SIG-M5 treated with dmso at 0.1 percent for 504 hours (cell line): ENCODE data around the gene PLEKHA3.

Source experiments
- DNase-seq: peaks from one replicate; lab custom pipeline; 2025; ENCODE audit not compliant: unreplicated experiment; lab: John Stamatoyannopoulos, UW

The PLEKHA3 gene

DNA sequence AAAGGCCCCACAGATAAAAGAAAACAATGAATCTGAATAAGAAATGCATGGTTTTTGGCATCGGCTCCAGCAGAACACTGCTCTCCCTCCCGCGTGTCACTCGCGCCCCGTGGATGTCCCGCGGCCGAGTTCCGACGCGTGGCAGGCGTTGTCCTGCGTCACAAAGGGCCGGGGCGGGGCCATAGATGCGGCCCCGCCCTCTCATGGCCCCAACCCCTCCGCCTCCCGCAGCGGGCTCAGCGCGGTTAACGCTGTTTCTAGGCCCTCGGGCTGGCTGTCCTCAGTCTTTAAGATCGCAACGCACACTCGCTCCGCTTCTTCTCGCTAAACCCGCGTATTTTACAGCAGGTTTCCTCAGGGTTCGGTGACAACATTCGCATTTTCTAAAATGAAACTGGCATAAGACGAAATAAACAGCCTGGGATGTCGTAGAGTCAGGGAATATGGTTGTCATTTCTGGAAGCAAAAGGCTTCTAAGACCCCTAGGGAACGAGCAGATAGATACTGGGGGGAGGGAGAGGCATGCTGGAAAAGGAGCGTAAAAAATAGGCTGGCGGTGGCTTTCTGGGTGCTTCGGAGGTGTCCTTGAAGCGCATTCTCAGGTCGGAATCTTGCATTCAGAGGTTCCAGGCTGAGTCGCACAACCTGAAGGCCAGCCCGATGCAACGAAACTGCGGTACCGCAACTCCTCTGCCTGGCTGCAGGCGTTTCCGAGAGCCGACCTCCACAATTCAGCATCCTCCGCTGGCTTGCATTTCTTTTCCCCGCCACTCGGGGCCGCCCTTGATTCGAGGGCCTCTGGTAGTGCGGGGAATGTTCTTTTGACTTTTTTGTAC is 1.6 kb upstream of the PLEKHA3 start, which contains the start of gene FKBP7:
Gene FKBP7 (minus strand): TSS at position 162 of the 836 bp plus-strand sequence. CDS start 101 bp downstream, at position 61.
- peak; percentile 89 for DNase-seq

DNA sequence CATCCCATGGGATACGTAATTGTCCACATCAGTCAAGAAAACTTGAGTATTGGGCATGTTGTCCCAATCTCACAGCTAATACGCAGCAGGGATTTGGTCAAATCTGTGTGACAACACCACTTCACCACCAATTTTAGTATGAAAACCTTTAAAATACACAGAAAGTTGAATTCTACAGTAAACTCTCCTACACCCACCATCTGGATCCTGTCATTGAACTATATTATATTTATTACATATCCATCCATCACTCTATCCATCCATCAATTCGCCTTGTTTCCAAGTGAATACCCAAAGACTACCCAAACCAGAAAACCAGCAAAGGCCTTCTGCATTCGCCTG is 1.0 kb upstream of the PLEKHA3 start:
- DNase-seq = peak; percentile 53

DNA sequence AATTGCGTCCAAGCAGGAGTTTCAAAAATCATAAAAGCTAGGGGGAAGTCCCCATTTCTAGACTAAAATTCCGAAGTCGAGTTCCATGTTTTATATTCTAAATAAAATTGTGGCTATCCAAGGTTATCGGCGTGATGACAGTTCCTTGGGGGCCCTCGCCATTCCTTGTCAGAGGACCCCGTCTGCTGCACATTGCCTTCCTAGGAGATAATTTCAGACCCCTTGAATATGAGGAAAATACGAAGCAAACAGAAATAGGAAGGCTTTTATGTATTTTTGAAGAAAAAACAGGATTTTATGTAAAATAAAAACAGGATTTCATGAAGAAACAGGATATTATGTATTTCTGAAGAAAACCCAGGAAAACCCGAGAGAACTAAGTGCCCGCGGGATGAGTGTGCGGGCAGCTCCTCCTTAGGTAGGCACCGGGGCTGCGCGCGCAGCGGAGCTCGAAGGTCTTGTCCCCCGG is 465 bp upstream of the PLEKHA3 start:
- DNase-seq = peak; percentile 44

DNA sequence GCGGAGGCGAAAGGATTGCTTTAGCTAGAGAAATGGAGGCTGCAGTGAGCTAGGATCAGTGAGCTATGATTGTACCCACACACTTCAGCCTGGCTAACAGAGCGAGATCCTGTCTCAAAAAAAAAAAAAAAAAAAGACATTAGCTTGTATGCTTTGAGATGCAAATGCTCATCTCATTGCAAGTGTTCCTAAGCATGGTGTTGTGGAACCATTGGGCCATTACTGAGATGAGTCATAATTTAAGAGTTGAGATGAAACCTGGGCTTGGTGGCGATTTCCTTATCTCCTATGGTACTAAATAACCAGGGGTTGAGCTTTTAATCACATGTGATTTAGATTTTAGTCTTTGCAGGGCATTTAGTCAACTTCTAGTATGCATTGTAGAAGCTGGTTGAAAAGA is 2.2 kb downstream of the PLEKHA3 start:
- no peak for DNase-seq

DNA sequence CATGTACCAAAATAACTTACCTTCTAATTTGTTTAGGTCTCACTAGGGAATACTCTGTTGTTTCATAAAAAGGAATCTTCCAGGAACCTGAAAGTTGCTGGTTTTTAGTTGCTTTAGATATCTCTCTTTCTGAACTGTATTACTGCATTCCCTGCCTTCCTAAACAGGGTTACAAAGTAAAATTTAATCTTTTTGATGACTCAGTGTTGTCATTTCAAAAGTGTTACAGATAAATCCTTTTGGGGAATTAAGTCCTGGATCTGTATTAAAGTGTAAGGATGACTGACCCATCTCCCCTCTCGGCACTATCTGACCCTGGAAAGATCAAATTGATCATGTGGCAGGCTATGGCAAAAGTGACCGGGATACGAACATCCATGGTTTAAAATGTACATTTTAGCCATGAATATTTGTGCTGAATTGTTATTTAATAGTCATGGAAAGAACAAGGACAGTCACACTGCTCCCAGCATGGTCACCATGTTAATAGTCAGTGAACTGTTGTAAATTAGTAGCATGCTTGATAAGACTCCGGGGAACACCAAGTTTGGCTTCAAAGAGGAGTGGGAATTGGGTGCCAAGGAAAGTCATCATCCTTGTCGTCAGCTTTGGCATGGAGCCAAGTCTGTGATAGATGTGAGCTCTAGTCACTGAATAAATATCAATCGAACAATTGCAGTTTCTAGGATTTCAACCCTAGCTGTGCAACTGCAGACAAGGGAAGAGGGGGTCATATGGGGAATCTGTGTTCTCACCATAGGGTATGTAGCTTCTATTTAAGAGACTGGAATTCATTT is 4.2 kb downstream of the PLEKHA3 start:
- no peak for DNase-seq

DNA sequence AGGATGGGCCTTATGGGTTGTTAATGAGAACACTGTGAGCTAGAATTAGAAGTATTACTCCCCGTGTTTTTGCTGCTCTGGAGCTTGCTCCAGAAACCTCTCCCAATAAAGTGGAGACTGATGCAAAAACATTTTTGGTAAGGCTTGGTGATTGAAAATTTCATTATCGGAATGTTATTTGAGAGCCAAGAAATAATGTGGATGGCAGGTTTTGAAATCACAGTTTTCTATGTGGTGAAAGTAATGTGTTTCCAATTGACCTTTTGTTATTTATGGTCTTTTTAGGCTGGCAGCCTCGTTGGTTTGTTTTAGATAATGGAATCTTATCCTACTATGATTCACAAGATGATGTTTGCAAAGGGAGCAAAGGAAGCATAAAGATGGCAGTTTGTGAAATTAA is 5.1 kb downstream of the PLEKHA3 start:
- no peak for DNase-seq

DNA sequence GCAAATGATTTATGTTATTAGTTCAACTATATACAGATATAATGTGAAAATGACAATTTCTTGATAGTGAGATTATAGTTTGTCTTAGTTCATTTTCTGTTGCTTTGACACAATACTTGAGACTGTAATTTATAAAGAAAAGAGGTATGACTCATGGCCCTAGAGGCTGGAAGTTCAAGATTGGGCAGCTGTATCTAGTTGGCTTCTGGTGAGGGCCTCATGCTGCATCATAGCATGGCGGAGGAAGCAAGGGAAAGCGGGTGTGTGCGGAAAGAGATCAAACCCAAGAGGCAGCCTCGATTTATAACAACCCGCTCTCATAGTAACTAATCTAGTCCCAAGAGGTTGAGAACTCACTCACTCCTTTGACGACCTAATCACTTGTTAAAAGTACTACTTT is 11.4 kb downstream of the PLEKHA3 start:
- no peak for DNase-seq

DNA sequence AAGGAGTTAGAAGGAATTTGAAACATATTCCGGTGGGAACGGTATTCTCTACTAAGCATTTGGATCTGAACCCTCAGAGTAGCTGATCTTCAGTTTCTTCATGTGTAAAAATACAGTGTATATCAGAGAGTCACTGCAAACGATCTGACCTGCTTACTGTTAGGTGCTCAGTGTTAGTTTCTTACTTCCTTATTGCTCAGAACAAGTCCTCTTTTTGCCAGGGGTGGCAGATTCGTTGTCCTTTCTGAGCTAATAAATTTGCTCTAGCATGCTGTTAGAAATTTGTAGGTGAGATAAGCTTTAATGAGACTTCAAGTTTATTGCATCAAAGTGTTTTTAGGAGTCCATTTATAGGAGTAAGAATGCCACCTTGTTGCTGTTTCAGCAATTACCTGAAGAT is 15.8 kb downstream of the PLEKHA3 start:
- no peak for DNase-seq

DNA sequence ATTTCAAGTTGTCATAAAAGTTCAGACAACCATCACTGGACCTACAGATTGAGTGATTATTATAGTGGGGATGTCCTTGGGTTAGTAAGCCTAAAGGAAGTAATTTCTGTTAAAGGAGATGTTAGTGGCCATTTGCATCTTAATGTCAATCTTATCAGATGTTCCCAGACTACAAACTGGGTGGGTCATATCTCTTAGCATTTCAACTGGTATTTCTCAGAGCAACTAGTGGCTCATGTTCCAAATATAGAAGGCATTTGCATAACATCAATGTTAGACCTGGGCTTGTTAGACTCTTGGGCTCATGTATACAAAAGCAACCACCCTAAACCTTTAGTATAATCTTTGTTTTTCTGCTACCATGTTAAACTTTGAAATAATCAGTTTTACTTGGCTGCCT is 17.9 kb downstream of the PLEKHA3 start:
- DNase-seq = no peak

DNA sequence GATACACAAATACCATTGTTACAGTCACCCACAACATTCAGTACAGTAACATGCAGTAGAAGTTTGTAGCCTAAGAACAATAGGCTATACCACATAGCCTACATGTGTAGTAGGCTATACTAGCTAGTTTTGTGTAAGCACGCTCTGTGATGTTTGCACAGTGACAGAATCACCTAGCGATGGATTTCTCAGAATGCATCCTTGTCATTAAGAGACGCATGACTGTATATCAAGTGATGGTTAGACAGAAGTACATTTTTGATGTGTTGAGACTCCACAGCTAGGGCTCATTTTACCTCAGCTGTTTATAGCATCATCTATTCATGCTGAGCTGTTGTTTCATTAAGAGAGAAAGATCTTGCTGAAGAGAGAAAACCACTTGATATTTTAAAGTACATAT is 19.4 kb downstream of the PLEKHA3 start:
- DNase-seq = no peak

DNA sequence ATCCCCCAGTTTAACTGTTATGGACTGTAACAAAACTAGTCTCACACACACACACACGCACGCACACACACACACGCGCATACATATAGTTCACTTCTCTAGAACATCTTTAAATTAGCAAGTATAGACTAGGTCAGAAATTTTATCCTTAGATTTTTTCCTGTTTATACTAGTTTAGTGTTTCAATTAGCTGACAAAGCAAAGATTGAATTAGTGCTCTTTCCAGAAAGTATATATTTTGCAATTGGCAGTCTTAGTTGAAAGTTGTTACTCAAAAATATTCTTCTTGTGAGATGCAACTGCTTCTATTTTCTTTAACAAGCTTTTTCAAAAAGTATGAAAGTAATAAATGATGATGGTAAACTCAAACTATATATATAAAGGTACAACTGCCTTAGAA is 22.5 kb downstream of the PLEKHA3 start:
- no peak for DNase-seq

DNA sequence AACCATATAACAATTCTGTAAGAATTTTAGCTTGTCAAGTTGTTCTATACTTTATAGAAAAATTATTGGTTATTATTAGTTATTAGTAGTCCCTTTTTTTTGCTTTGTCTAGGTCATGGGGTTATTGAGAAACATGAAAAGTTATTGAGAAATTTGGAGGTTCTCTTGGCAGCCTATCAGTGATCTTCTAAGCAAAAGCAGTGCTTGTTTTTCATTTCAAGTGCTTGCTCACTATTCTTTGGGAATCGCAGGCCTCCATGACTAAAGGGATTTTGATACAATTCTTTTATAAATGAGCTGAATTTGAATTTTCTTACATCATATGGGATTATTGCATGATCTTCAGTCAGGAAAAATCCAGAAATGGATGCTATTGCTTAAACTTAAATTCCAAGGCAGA is 25.8 kb downstream of the PLEKHA3 start:
- DNase-seq = no peak

DNA sequence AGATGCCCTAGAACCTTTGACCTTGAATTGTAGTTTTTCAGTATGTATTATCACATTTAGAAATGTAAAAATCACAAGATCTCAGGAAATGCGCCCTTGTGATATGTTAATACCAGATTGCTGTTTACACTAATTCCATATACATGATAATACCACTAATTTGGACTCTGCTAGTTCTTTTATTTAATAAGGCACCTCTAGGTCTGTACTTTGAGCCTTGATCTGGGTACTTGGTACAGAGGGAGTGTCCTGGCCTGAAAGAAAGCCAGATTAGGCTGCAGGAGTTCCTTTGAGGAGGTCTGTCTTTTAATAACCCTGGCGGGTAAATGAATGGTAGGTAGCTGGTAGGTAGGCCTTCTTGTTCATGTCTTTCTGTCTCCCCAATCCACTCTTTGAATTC is 26.3 kb downstream of the PLEKHA3 start:
- DNase-seq = no peak

DNA sequence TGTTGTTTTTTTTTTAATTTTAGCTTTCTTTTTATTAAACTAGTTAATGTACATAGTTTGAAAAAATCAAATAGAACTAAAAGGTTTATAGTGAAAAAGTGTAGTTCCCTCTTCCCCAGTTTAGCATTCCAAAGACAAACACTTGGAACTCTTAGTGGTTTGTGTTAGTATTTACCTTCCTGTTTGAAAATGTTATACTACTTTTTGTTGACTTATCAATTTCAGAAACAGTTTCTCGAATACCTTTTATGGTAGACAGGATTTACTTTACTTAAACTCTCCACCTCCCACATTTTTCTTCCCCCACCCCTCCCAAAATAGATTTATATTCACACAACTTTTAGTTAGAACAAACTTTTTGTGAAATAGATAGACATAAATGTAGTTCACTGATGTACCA is 26.7 kb downstream of the PLEKHA3 start:
- no peak for DNase-seq

DNA sequence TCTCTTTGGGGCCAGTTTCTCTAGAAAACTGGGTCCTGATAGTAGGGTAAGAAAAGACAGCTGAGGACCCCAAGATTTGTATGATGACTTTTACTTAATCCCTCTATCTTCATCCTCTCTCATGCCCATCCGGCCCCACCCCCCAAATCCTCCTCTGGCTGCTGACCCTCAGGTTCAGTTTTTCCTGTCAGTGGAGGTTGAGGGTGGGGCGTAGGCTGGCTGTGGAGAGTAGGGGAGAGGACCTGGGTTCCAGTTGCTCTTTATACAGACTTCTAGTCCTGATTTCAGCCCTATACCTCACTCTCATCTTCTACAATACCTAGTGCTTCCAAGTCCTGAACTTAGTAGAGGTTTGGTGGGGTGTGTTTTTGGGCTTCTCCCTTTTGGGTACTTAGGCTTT is 28.4 kb downstream of the PLEKHA3 start:
- DNase-seq = no peak

DNA sequence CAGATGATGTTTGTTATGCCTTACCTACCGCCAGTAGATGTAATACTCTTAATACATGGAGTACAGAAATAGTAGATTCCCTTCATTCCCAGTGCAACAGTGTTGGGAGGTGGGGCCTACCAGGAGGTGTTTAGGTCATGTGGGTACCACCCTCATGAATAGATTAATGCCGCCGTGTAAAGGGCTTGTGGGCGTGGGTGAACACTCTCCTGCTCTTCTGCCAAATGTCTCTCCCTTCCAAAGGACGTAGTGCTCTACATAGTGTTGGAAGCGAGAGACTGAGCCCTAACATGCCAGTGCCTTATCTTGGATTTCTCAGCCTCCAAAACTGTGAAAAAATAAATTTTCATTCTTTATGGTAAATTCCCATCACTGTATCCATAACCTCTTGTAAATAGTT is 30.1 kb downstream of the PLEKHA3 start:
- DNase-seq = no peak

DNA sequence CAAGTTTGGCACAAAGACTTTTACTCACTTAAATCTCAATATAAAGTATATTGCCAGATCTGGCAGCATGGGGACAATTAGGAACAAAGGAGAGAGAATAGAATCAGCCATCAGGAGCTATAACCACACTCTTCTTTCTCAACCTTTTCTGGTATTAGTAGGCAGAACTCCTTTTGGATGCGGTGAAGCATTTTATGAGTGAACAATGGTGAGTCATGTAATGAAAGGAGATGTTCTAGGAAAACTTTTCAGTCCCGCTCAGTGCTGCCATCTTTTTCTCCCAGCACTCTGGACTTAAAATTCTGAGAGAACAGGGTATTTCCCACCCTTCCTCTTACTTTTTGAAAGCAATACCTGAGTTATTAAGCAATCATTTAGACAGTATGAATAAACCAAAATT is 32.2 kb downstream of the PLEKHA3 start:
- no peak for DNase-seq

DNA sequence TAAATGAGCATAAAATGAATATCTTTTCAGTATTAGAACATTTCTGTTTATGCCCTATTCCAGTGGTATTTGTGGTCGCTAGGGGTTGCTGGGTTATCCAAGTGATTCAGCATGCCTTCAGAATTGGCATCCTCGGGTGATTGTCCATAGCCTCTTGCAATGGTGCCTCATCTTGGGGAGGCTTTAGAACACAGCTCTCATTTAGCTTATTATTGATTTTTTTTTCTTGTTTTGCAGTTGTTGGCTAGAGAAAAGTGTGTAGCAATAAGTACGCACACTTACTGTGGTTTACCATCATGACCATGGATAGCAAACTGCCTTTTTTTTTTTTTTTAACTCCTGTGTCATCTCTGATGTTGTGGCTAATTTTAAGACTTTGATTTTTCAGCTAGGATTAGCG is 33.6 kb downstream of the PLEKHA3 start:
- DNase-seq = no peak

DNA sequence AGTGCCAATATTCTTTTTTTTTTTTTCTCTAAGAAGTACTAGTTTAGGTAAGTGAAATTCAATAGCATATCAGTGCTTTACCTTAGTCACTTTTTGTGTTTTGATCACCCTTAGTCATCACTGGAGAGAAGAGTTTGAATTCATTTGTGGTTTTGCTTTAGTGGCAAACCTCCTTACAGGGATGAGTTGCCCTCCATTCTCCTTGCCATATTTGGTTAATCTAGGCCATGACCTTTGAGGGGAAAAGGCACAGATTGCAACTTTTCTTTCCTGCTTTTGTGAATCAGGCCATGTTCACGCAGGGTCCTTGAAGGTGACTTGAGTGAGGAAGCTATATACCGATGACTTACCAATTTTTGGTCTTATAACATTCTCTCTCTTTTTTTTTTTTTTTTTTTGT is 34.4 kb downstream of the PLEKHA3 start:
- no peak for DNase-seq

DNA sequence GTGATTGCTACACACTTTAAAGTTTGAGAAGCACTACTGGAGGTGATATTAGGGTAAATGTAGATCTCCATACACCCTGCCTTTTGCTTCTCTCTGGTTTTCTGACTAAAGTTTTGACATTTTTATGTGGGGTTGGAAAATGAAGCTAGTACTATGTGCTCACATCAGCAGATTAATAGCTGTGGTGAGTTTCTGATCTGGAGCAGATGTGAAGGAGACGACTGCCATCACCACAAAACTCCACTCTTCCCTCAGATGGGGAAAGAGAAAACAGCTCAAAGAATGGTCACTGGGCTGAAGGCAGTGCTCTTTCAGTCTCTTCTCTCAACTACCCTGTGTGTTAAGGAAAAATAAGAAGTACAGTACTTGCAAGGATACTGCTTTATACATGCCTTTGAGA is 37.2 kb downstream of the PLEKHA3 start:
- DNase-seq = no peak

DNA sequence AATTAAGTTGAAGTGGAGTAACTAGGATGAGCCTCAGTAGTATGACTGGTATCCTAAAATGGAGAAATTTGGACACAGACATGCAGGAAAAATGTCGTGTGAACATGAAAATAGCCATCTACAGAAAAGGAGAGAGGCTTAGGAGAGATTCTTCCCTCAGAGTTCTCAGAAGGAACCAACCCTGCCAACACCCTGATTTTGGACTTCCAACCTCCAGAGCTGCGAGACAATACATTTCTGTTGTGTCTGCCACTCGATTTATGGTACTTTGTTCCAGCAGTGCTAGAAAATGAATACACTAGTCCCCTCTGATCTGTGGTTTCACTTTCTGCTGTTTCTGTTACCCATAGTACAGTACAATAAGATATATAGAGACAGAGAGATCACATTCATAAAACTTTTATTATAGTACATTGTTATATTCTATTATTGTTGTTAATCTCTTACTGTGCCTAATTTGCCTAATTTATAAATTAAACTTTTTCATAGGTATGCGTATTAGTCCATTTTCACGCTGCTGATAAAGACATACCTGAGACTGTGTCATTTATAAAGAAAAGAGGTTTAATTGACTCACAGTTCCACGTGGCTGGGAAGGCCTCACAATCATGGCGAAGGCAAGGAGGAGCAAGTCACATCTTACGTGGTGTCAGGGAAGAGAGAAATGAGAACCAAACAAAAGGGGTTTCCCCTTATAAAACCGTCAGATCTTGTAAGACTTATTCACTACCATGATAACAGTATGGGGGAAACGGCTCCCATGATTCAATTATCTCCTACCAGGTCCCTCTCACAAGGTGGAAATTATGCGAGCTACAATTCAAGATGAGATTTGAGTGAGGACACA is 41.3 kb downstream of the PLEKHA3 start:
- no peak for DNase-seq
